Neutrophil (primary cell): Measurements from ENCODE around the gene DIPK1B.
A peak's percentile ranks its signal among the peaks of the same experiment; 100 is the strongest.

Source experiments
- H3K27ac ChIP-seq: fragments of 200-600 bp; sonication (generic); 2 replicates; pipeline ENCODE4 v1.5.1; 2016; ENCODE audit warnings: mild to moderate bottlenecking, moderate library complexity
- H3K27me3 ChIP-seq: fragments of 200-600 bp; sonication (generic); 2 replicates; pipeline ENCODE4 v1.6.0; 2016; ENCODE audit warnings: mild to moderate bottlenecking
- H3K36me3 ChIP-seq: fragments of 200-600 bp; sonication (generic); 2 replicates; pipeline ENCODE4 v1.5.1; 2017
- H3K4me1 ChIP-seq, 2 experiments: fragments of 200-600 bp in 1 of 2; sonication (generic) in 1 of 2; 1 replicate in 1 of 2; 2 replicates in 1 of 2; pipeline versions ENCODE4 v1.5.1 to v1.6.1; 2013 to 2016; ENCODE audit warnings: low read depth in 1 of 2, low read length in 1 of 2, mild to moderate bottlenecking in 1 of 2, moderate library complexity in 1 of 2; ENCODE audit not compliant: control insufficient read depth in 1 of 2, insufficient read depth in 1 of 2
- H3K4me3 ChIP-seq, 2 experiments: fragments of 200-600 bp in 1 of 2; sonication (generic) in 1 of 2; 1 replicate in 1 of 2; 2 replicates in 1 of 2; pipeline ENCODE4 v1.5.1; 2013 to 2016; ENCODE audit warnings: low read depth in 1 of 2, low read length in 1 of 2, mild to moderate bottlenecking in 1 of 2, moderate library complexity in 1 of 2
- H3K9me3 ChIP-seq: fragments of 200-600 bp; sonication (generic); 2 replicates; pipeline ENCODE4 v1.5.1; 2016
- CTCF ChIP-seq: fragments of 200-600 bp; sonication (generic); IDR thresholded peaks from 2 replicates; pipeline ENCODE4 v1.5.1; 2016; ENCODE audit warnings: antibody characterized with exemption

The DIPK1B gene

GRCh38 chr9:136713550-136713949 is 1.2 kb downstream of the DIPK1B start:
- Histone ChIP-seq H3K36me3 (no peaks in the 10 kb centered on the region), H3K4me3 (no peak overlapping the region), H3K4me1 (peaks cover 30 to 33% of the 10 kb centered on the region in 2 experiments), H3K27me3 (peaks cover 83% of the 10 kb centered on the region), H3K27ac (no peak overlapping the region), H3K9me3 (no peaks in the 10 kb centered on the region)
- no peak for TF ChIP-seq CTCF

- peak overlapping the region in 1 of 2 experiments; percentile 13 for H3K4me3 ChIP-seq
- peaks cover 90% of the 10 kb centered on the region for H3K27me3 ChIP-seq
- no peak overlapping the region for H3K27ac ChIP-seq
- no peaks in the 10 kb centered on the region for H3K36me3 ChIP-seq
- no peaks in the 10 kb centered on the region for H3K9me3 ChIP-seq
- no peak for TF ChIP-seq CTCF
- peaks cover 34 to 39% of the 10 kb centered on the region in 2 experiments for H3K4me1 ChIP-seq
Measured at GRCh38 chr9:136714096-136714892, 1.9 kb downstream of the DIPK1B start.

- no peak for TF ChIP-seq CTCF
- Histone ChIP-seq H3K4me3 (peak overlapping the region in 1 of 2 experiments; percentile 13), H3K4me1 (peaks cover 37 to 44% of the 10 kb centered on the region in 2 experiments), H3K36me3 (no peaks in the 10 kb centered on the region), H3K9me3 (no peaks in the 10 kb centered on the region), H3K27me3 (peaks cover 92% of the 10 kb centered on the region), H3K27ac (no peak overlapping the region)
Measured at GRCh38 chr9:136714893-136715274, 2.5 kb downstream of the DIPK1B start.

GRCh38 chr9:136717399-136717798 is 5.0 kb downstream of the DIPK1B start:
- H3K9me3 ChIP-seq: no peaks in the 10 kb centered on the region
- no peak for TF ChIP-seq CTCF
- H3K27me3 ChIP-seq: peaks cover 69% of the 10 kb centered on the region
- H3K4me1 ChIP-seq: peaks cover 30 to 38% of the 10 kb centered on the region in 2 experiments
- no peak overlapping the region for H3K27ac ChIP-seq
- H3K4me3 ChIP-seq: no peak overlapping the region
- peaks cover 19% of the 10 kb centered on the region for H3K36me3 ChIP-seq

GRCh38 chr9:136718345-136719194 is 6.2 kb downstream of the DIPK1B start:
- Histone ChIP-seq H3K27me3 (peaks cover 57% of the 10 kb centered on the region), H3K4me1 (peaks cover 22 to 28% of the 10 kb centered on the region in 2 experiments), H3K4me3 (no peak overlapping the region), H3K27ac (no peak overlapping the region), H3K36me3 (peaks cover 30% of the 10 kb centered on the region), H3K9me3 (no peaks in the 10 kb centered on the region)
- TF ChIP-seq CTCF: no peak
